HG02943 (cell line): ENCODE data around the gene ASPG.

Experiments used
- ATAC-seq: cut with Tn5 transposase; IDR thresholded peaks from one replicate; pipeline ENCODE4 v1.9.1; 2021; ENCODE audit warnings: mild to moderate bottlenecking, low read depth, moderate library complexity; ENCODE audit not compliant: unreplicated experiment

Gene ASPG

GRCh38 chr14:104115131-104115600 lies 29.7 kb downstream of the ASPG start:
- ATAC-seq, result no peak

DNA sequence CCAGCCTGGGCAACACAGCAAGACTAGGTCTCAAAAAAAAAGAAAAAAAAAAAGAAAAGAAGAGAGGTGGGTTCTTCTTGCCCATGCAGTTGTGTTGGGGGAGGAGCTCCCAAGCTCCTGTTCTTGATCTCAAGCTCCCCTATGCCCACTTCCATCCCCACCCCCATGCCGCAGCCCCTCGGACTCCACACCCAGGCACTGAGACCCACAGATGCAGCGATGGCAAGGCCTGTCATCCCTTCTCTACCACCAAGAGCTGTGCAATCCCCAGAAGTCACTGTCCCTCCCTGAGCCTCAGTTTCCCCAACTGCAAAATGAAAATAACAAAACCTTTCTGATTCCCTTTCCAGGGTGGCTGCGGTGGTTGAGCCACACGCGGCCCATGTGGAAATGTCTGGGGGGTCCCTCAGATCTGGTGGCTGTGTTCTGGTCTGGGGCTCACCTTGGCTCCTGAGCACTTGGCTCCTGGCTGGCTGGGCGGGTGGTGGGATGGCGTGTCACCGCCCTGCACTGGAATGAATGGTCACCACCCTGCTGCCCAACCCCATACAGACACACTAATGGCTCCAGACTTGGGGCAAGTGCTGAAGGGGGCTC lies 30.3 kb downstream of the ASPG start:
- ATAC-seq, result no peak

GRCh38 chr14:104116288-104116755 lies 30.8 kb downstream of the ASPG start:
- ATAC-seq, result no peak

DNA sequence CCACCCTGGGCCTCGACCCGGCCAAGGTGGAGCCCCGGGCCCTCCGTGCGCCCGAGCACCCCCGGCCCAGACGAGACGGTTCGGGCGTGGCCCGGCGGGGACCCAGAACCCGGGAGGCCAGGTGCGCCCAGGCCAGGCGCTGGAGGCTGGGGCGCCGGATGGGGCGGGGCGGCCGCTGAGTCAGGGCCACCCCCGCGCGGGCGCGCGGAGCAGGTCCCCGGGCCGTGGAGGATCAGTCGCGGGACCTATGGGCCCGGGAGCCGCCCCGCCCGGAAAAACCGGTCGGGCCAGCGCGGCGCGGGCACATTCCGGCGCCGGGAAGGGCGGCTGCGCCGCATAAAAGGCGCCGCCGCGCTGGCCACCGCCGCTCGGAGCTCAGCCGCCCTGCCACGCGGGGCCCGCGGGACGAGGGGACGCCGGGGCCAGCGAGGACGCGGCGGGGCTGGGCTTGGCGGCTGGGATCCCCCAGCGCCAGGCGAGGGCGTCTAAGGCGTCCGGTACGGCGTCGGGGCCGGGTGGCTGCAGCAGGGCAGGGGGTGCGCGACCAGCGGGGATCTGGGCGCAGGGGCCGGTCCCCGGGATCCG lies 31.3 kb downstream of the ASPG start:
- no peak for ATAC-seq

GRCh38 chr14:104117341-104118005 lies 32.0 kb downstream of the ASPG start:
- no peak for ATAC-seq

DNA sequence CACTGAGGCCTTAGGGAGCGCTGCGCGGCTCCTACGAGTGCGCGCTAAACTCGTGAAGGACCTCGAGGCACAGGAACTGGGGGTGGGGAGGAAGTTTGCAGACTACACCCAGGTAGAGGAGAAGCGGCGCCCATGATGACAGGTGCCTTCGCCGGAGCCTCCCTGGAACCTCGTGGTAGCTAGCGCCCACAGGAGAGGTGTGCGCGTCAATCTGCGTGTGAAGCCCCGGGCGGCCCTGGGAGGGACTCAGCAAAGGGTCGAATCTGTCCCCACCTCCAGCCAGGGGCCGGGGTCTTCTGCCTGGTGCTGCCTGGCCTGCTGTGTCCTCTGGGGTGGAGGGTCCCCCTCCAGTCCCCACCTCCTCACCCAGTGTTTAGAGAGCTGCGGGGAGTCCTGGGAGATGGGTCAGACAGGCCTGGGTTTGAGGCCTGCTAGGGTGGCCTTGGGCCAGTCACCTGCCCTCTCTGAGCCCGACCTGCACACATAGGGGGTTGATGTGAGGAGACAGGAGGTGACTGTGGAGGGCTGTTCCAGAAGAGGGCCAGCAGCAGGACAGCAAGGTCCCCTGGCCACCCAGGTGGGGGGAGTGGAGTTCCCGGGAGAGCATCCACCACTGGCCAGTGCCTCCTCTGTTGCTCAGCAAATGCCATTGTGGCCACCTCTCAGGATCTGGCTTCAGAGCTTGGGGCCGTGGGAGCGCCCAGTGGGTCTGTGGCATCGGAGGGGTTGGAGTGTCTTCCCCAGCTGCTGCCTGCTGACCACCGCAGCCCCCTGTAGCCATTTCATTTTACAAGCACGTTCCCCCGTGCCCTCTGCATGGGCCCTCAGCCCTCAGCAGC lies 32.7 kb downstream of the ASPG start:
- ATAC-seq, result no peak

DNA sequence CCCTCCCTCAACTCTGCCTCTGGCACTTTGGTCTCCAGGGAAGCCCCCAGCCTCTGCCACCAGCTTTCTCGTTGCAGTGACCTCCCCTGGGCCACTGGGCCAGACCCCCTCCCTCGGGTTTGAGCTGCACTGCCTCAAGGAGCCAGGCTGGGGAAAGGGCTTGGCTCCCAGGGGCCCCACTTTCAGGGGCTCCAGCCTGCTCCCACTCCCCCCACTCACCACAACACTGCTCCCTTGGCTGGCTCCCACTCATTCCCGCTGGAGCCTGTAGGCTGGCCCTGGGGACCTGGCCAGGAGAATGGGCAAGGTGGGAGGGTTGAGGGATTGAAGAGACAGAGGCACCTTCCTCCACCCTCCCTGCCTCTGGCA lies 33.6 kb downstream of the ASPG start:
- ATAC-seq, result no peak

DNA sequence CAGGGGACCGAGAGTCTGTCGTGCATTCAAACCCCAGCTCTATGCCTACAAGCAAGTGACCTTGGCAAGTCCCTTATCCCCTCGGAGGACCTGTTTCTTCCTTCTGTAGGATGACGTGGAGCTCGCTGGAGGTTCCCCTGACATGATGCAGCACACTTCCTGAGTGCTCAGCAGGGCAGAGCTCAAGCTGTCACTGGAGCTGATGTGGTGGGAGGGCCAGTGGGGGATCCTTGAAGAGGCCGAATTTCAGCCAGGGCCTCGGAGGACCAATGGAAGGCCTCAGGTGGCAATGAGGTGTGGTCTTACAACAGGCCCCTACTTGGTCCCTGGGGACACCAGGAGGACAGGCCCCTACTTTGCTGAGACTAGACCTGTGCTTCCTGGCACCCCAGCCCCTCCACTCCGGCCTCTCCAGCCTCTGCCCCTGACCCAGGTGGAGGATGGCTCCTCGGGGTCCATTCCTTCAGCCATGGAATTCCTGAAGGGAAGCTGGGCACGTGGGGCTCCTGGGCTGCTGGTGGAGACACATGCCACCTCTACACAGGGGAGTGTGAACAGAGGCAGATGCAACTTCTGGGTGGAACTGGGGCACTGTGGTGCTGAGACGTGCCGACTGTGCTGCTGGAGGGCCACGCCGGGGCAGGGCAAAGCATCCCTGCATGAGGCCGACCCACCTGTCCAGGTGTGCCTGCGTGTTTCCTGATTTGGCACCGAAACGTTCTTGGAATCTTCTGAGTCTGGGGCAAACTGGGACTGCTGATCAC lies 34.2 kb downstream of the ASPG start:
- ATAC-seq, result no peak

DNA sequence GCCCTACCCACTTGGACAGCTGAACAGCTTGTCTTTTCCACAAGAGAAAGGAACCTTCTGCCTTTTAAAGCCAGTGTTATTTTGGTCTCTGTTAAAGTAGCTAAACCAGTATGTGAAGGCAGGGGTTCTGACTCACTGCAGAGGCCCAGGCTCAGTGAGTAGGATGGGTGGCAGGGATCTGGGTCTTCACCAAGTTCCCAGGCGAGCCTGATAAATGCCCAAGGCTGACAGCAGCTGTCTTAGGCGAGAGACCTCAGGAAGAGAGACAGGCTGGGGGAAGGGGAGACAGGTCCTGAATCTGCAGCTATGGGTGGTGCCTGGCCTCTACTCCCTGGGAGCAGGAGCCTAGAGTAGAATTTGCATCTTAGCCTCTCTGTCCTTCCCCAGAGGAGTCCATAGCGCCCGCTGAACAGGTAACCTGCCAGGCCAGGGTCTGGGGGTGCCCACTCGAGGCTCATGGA lies 34.8 kb downstream of the ASPG start:
- no peak for ATAC-seq

DNA sequence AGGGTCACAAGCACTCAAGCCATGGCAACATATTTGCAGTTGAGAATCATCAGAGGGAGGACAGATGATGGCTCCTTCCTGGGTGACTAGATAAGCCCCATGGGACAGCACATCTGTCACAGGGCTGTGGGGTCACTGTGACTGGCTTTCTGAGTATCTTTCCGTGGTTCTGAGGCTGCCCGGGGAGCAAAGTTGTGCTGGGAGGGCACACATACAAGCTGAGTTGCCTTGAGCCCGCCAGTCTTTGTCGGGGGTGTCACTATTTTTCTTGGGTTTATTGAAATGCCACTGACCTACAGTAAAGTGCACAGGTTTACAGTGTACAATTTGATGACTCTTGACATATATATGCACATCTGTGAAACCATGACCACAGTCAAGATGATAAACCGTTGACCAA lies 35.6 kb downstream of the ASPG start:
- ATAC-seq, result no peak

GRCh38 chr14:104123879-104124278 lies 38.4 kb downstream of the ASPG start:
- no peak for ATAC-seq

DNA sequence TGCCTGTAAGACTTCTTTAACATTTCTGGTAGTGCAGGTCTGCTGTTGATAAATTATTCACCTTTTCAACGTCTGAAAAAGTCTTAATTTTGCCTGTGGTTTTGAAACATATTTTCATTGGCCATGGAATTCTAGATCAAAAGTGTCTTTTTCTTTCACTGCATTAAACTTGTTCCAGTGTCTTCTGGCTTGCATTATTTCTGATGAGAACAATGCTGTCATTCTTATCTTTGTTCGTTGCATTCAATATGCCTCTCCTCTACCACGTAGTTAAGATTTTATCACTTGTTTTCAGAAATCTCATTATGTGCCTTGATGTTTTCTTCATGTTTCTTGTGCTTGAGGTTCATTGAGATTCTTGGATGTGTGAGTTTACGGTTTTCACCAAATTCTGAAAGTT lies 39.5 kb downstream of the ASPG start:
- no peak for ATAC-seq

DNA sequence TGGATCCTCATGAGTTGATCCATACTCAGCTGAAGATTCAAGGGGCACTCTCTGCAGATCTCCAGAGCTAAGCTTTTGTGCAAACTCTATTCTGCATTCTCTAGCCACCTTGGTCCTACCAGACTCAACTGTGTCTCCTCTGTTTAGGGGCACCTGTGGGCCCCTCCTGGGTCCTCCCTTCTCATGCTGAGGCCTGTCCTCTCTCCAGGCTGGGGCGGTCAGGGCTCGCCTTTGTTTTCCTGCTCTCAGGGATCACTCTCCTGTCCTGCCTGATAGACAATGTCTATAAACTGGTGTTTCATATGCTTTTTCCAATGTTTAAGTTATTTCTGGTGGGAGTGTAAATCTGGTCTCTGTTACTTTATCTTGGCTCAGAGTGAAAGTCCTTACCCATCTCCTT lies 41.3 kb downstream of the ASPG start:
- no peak for ATAC-seq

GRCh38 chr14:104128981-104129380 lies 43.5 kb downstream of the ASPG start:
- no peak for ATAC-seq

- no peak for ATAC-seq
Observed at GRCh38 chr14:104129556-104129955, 44.1 kb downstream of the ASPG start.

- no peak for ATAC-seq
Observed at GRCh38 chr14:104130974-104131651, 45.6 kb downstream of the ASPG start.

GRCh38 chr14:104131968-104132732 lies 46.6 kb downstream of the ASPG start:
- no peak for ATAC-seq

GRCh38 chr14:104132981-104133380 lies 47.5 kb downstream of the ASPG start:
- no peak for ATAC-seq

- ATAC-seq, result no peak
Observed at GRCh38 chr14:104133496-104133895, 48.0 kb downstream of the ASPG start.
